HepG2 (cell line): Measurements from ENCODE around the gene C2orf42. TPM values are rescaled to one million over a fixed set of nuclear protein-coding genes. Genes with fewer than 3 reads are reported as not detected.

Experiments used
- MTF1 ChIP-seq: sonication (generic); formaldehyde crosslinking; IDR thresholded peaks from 2 replicates; pipeline ENCODE4 v1.5.0; 2020; ENCODE audit warnings: missing genetic modification reagents
- NCOR1 ChIP-seq: fragments of 200-600 bp; sonication (generic); IDR thresholded peaks from 2 replicates; pipeline ENCODE4 v1.7.0; 2017; ENCODE audit warnings: antibody characterized with exemption, low read length, borderline replicate concordance
- POLR2AphosphoS5 ChIP-seq: IDR thresholded peaks from 2 replicates; pipeline ENCODE4 v1.6.1; 2012; ENCODE audit warnings: low read depth, low read length
- RAD51 ChIP-seq: fragments of 450-650 bp; IDR thresholded peaks from 2 replicates; pipeline ENCODE4 v1.6.1; 2016; ENCODE audit warnings: borderline replicate concordance
- REST ChIP-seq, 2 experiments: IDR thresholded peaks; 2 replicates each; pipeline ENCODE4 v1.6.1; 2011 to 2012; ENCODE audit warnings: low read length in 2 of 2, borderline replicate concordance in 1 of 2, low read depth in 1 of 2, mild to moderate bottlenecking in 1 of 2, moderate library complexity in 1 of 2
- RFX3 ChIP-seq: IDR thresholded peaks from 2 replicates; pipeline ENCODE4 v1.6.1; 2016; ENCODE audit warnings: missing biosample characterization, missing genetic modification reagents
- SKI ChIP-seq: fragments of 450-650 bp; IDR thresholded peaks from one replicate; pipeline ENCODE4 v1.6.1; 2018; ENCODE audit warnings: mild to moderate bottlenecking; ENCODE audit not compliant: partially characterized antibody
- SOX6 ChIP-seq, 2 experiments: fragments of 450-650 bp in 1 of 2; sonication (generic) in 1 of 2; formaldehyde crosslinking in 1 of 2; IDR thresholded peaks; 2 replicates each; pipeline versions ENCODE4 v1.4.0 to v1.6.1; 2017 to 2020; ENCODE audit warnings: antibody characterized with exemption in 1 of 2, mild to moderate bottlenecking in 1 of 2, missing genetic modification reagents in 1 of 2
- SPEN ChIP-seq: sonication (generic); formaldehyde crosslinking; IDR thresholded peaks from 2 replicates; pipeline ENCODE4 v1.5.1; 2020; ENCODE audit warnings: low read depth, mild to moderate bottlenecking, missing genetic modification reagents
- SSRP1 ChIP-seq: IDR thresholded peaks from 2 replicates; pipeline ENCODE4 v1.6.1; 2016; ENCODE audit warnings: control low read depth
- TAF1 ChIP-seq: sonication (generic); formaldehyde crosslinking; IDR thresholded peaks from 2 replicates; pipeline ENCODE4 v1.4.0; 2020; ENCODE audit warnings: missing genetic modification reagents
- TFE3 ChIP-seq: IDR thresholded peaks from 2 replicates; pipeline ENCODE4 v1.6.1; 2016
- TGIF2 ChIP-seq: IDR thresholded peaks from 2 replicates; pipeline ENCODE4 v1.6.1; 2016; ENCODE audit warnings: control low read depth, missing compliant biosample characterization
- UBTF ChIP-seq: sonication (generic); formaldehyde crosslinking; IDR thresholded peaks from 2 replicates; pipeline ENCODE4 v1.4.0; 2020; ENCODE audit warnings: mild to moderate bottlenecking, missing genetic modification reagents
- YY1 ChIP-seq: IDR thresholded peaks from 2 replicates; pipeline ENCODE4 v1.6.1; 2011; ENCODE audit warnings: low read length, low read depth, moderate library complexity, mild to moderate bottlenecking; ENCODE audit not compliant: insufficient read depth, insufficient replicate concordance
- ZBTB25 ChIP-seq: IDR thresholded peaks from 2 replicates; pipeline ENCODE4 v1.6.1; 2018; ENCODE audit warnings: missing genetic modification reagents
- ZC3H4 ChIP-seq: sonication (generic); formaldehyde crosslinking; IDR thresholded peaks from 2 replicates; pipeline ENCODE4 v1.4.0; 2020; ENCODE audit warnings: missing genetic modification reagents, borderline replicate concordance
- ZFX ChIP-seq: sonication (generic); formaldehyde crosslinking; IDR thresholded peaks from 2 replicates; pipeline ENCODE4 v1.4.0; 2020; ENCODE audit warnings: mild to moderate bottlenecking, low read depth, missing genetic modification reagents, moderate library complexity
- ZNF761 ChIP-seq: sonication (generic); formaldehyde crosslinking; conservative IDR thresholded peaks from 2 replicates; pipeline ENCODE4 v1.4.0; 2020; ENCODE audit warnings: mild to moderate bottlenecking, missing genetic modification reagents
- ZSCAN20 ChIP-seq: sonication (generic); formaldehyde crosslinking; IDR thresholded peaks from 2 replicates; pipeline ENCODE4 v1.4.0; 2020; ENCODE audit warnings: missing genetic modification reagents, mild to moderate bottlenecking, borderline replicate concordance
- polyA plus RNA-seq, 8 experiments: library from polyadenylated mRNA; depleted of rRNA in 3 of 8; stranded (reverse) in 7 of 8; unstranded in 1 of 8; fragments of >200 nt; fragmentation: Illumina TruSeq in 4 of 8; extraction: Trizol in 4 of 8; gene quantifications; 2 replicates each; pipeline versions ENCODE4 v1.2.1 to v1.2.3, GENCODE V29; 2011 to 2016; ENCODE audit warnings: low read depth in 4 of 8, missing spikeins in 1 of 8, mixed read lengths in 1 of 8; ENCODE audit not compliant: insufficient read depth in 1 of 8
- total RNA-seq, 5 experiments: library from RNA; depleted of rRNA; stranded (reverse); fragments of >200 nt; fragmentation: Illumina TruSeq; extraction: Trizol; gene quantifications; 2 replicates each; pipeline ENCODE4 v1.2.3, GENCODE V29; 2016; ENCODE audit warnings: low read depth in 1 of 5

Gene C2orf42
- total and polyA plus RNA-seq, 2 of the 13 experiments (the other 11 are each of a cell fraction or from before 2014, with no cell fraction given), result 9.3 to 9.9 TPM

- peak; percentile 64; the same call in 1 of the 2 replicates for TF ChIP-seq TGIF2 (CRISPR knock-in tag)
- TF ChIP-seq POLR2AphosphoS5, result 0 out of 2 replicates have a peak, but pooled peaks have one; percentile 42
- TF ChIP-seq ZNF761, result peak; percentile 29; the same call in 1 of the 2 replicates
- no peak for TF ChIP-seq SOX6 (IDR thresholded peaks at IDR 0.05)
- TF ChIP-seq SOX6 (CRISPR knock-in tag; IDR thresholded peaks at IDR 0.05), result peak; percentile 20; the same call in 1 of the 2 replicates
- TF ChIP-seq SPEN (CRISPR knock-in tag), result peak; percentile 46; the same call in 1 of the 2 replicates
- 0 out of 2 replicates have a peak, but pooled peaks have one; percentile 45 for TF ChIP-seq TFE3 (CRISPR knock-in tag)
- 0 out of 2 replicates have a peak, but pooled peaks have one; percentile 41 for TF ChIP-seq ZBTB25 (CRISPR knock-in tag)
- TF ChIP-seq SSRP1, result 0 out of 2 replicates have a peak, but pooled peaks have one; percentile 59
- TF ChIP-seq MTF1 (CRISPR knock-in tag), result no peak
- no peak for TF ChIP-seq REST (IDR thresholded peaks at IDR 0.05; ENCODE audit: borderline replicate concordance in 1 of 2, low read depth in 1 of 2, low read length in 2 of 2)
- no peak for TF ChIP-seq UBTF (CRISPR knock-in tag)
- no peak for TF ChIP-seq RAD51
- peak; percentile 27 for TF ChIP-seq SKI
- TF ChIP-seq ZC3H4, result no peak
- peak; percentile 33; the same call in 1 of the 2 replicates for TF ChIP-seq TAF1 (CRISPR knock-in tag)
- TF ChIP-seq RFX3, result no peak
- peak; percentile 49 for TF ChIP-seq YY1
- peak; percentile 98 for TF ChIP-seq ZFX (CRISPR knock-in tag)
- TF ChIP-seq NCOR1, result 0 out of 2 replicates have a peak, but pooled peaks have one; percentile 15
- TF ChIP-seq ZSCAN20, result peak; percentile 64; the same call in 1 of the 2 replicates
These were observed 86.3 kb downstream of the C2orf42 start (continued) for GRCh38 chr2:70104231-70105111.
